HG03558 (cell line): ENCODE data around the gene PRRX2.

Experiments used
- ATAC-seq: cut with Tn5 transposase; IDR thresholded peaks from one replicate; pipeline ENCODE4 v1.9.1; 2021; ENCODE audit warnings: moderate number of reproducible peaks; ENCODE audit not compliant: unreplicated experiment; ENCODE audit errors: extremely low read depth

Gene PRRX2

DNA sequence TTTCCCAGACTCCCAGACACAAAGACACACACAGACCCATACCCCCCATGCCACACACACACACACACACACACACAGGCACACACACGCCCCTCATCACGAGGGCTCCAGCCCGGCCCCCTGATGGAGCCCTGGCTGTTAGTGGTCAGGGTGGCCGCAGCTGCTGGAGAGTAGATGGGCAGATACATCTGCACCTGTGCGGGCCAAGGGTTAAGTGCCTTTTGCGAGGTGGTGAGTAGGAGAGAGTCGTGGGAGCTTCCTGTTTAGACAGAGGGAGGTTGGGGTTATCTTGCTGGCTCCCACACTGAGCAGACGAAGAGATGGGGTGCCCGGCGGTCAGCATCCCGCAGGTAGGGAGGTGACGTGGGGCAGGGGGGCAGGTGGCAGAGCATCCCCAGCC is 8.2 kb downstream of the PRRX2 start:
- ATAC-seq, result no peak

DNA sequence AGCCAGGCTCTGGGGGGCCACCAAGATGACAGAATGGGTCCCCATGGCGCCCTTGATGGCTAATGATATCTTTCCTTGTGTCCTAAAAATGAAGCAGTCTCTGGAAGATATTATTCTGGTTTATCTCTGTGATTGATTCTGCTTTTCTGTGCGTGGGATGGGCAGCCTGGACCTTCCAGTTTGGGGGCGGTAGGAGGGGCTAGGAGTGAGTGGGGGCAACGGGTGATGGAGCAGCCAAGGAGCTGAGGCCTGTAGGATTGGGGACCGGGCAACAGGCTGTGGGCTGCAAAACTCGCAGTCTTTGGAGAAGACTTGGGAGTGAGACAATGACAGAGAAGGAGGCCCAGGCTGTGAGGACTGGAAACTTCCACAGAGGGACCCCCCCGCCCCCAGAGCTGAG is 8.8 kb downstream of the PRRX2 start:
- no peak for ATAC-seq

DNA sequence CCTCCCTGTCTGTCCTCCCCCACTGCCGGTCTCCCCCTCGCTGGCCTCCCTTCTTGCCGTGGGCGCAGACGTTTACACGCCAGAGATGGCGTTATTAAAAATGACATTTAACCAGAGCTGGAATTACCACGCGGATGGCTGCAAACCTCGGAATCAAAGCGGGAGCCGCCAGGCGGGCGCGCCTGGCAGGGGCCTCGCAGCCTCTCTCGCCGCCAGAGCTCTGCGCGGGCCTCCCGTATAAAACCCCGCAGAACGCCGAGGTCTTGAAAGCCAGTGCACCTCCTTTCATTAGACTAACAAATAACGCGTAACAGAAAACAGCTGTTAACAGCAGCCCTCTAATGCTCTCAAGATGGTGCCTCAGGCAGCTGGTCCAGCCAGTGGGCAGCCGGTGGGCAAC is 10.2 kb downstream of the PRRX2 start:
- ATAC-seq, result no peak

DNA sequence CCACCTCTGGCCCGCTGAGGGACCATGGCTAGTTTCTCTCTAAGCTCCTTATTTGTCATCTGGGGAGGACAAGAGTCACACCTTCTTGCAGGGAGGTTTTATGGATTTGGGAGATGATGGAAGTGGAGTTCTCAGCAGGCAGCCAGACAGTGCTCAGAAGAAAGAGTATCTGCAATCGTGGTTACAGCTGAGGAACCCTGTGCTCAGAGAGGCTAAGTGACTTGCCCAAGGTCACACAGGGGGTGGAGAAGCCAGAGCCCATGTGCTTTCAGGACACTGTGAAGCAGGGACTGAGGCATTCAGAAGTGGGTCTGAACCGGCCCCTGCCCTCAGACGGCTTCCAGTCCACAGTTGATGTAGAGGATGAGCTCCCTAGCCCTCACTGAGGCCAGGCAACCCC is 10.8 kb downstream of the PRRX2 start:
- ATAC-seq, result no peak

DNA sequence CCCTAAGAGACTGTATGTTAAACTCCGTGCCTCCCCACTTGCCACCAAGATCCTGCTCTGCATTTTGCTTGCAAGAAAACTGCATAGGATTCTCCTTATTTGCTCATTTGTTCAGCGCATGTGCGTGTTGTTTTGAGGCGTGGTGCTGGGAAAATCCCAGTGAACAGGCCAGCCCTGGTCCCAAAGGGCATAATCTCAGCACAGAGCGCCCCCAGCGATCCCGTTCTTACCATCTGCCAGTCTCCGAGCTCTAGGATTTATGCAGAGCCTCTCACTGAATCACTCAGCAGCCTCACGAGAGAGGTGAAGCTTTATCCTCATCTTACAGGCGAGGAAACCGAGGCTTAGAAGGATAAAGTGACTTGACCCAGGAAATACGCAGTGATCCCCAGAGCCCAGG is 11.5 kb downstream of the PRRX2 start:
- no peak for ATAC-seq

DNA sequence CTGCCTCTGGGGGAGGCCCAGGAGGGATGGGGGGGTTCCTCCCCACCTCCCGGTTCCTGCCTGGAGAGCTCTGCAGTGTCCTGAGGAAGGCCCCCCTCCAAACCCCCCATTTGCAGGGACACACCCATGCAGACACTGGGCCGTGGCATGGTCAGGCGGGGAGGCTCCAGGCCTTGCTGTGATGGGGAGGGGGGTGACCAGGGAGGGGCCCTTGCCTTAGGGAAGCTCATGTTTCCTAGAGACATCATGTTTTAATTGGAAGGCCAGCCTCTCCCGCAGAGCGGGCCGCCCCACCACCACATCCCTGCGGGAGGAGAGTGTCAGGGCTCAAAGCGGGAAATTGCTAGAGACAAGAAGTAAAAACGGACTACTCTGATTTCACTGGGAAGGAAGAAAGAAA is 12.0 kb downstream of the PRRX2 start:
- ATAC-seq, result no peak

DNA sequence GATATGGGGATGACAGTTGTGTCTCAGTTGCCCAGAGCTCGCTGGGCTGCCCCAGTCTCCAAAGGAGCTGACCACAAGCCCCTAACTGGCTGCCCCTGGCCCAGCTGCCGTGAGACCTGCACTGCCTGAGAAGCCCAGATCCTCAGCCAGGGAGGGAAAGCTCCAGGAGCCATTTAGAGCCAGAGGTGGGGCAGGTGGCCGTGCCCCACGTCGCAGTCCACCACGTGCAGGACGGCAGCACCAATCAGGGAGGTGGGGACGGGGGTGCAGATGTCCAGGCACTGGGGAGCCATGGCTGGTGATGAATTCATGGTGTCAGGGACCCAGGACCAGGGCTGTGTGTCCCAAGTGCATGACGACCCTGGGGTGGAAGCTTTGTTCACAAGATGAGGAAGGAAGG is 13.4 kb downstream of the PRRX2 start:
- ATAC-seq, result no peak

DNA sequence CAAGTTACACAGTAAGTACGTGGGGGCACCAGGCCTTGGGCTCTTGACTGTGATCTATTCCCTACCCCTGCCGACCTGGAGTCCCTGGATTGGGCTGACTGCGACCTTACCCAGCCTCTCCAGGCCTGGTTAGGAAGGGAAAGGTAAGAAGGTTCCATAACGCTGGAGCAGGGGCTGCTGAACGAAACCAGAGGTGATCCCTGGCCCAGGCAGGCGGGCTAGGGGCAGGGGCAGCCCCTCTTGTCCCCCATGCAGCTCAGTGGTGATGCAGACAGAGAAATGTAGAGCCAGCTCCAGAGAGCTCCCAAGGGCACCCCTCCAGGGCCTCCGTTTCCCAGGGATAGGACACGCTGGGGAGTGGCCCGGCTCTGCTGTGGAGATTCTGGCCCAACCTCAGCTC is 14.1 kb downstream of the PRRX2 start:
- no peak for ATAC-seq

DNA sequence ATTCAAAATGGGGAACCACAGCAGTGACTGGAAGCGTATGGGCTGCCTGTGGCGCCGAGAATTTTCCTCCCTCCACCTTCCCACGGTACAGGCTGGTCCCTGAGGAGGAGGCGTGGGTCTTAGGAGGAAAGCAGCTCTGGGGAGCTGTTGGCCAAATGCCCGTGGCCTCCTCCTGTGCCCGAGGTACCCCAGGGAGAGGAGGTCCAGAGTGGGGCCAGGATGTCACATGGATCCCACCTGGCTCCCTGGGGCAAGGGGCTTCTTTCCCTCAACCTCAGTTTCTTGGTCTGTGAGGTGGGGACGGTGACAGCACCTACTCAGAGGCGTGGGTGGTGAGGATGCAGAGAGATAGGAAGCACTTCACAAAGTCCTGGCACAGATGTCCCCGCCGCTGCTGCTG is 16.5 kb downstream of the PRRX2 start:
- ATAC-seq, result no peak

DNA sequence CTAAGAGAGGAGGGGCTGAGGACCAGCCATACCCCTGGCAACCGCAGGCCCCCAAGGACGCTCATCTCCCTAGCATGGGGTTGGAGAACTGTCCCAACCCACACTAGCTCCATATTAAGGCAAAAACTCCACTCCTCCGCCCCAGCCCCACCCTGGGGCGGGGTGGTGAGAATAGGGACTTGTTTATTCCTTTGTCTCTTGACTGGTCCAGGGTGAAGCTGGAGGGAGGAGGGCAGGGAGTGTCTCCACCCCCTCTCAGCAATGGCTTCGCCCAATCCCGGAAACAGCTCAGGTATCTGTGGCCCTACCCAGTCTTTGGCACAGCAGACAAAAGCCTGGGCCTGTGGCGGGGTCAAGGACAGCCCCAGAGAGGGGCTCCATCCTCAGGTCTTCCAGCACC is 16.9 kb downstream of the PRRX2 start:
- no peak for ATAC-seq

DNA sequence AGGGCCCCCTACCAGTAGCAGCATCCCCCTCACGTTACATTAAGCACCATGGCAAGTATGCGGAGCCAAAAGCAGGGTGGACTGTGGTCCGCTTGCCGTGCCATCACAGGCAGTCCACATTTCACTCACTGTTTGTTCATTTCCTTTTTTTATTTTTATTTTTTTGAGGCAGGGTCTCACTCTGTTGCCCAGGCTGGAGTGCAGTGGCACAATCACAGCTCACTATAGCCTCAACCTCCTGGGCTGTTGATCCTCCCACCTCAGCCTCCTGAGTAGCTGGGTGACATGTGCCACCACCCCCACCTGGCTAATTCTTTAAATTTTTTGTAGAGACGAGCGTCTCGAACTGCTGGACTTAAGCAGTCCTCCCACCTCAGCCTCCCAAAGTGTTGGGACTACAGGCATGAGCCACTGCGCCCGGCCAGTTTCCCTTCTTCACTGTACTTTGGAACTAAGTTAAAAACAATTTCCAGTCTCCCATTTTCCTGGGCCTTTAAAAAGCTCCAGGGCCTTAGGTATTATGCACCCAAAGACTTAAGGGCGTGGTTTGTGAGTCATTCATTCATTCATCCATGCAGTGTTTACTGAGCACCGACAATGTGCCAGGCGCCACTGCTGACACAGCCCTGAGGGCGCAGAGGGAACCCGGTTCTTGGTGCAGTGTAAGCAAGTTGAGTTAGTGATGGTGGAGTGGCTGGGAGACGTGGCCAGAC is 19.9 kb downstream of the PRRX2 start:
- ATAC-seq, result no peak

DNA sequence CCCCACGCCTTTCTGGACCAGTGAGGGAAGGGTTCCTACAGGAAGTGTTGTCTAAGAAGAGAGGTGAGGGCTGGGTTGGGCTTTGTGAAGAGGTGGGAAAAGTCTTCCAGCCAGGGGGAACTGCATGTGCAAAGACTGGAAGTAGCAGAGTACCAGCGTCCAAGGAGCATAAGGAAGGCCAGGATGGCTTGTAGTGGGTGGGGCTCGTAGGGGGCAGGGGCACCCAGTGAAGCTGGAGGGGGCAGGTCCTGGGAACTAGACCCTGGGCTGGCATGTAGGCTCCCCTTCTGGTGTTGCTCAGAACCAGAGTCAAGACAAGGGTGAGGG is 20.4 kb downstream of the PRRX2 start:
- ATAC-seq, result no peak

DNA sequence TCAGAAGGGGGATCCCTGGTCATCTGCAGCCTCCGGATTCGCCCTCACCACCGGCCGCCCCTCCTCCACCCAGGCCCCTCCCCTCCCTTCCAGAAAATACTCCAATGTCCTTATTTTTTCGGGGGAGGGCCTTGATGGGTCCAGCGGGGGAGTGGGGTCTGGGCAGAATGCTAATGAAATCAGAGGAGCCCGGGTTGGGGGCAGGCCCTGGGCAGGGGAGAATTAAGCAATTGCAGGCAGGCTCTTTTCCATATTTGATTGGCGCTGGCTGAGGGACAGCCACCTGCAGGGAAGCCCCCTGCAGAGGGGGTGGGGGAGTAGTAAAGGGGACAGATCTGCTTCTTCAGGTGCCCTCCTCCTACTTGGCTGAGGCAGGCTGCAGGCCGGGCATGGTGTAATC is 21.3 kb downstream of the PRRX2 start:
- no peak for ATAC-seq

DNA sequence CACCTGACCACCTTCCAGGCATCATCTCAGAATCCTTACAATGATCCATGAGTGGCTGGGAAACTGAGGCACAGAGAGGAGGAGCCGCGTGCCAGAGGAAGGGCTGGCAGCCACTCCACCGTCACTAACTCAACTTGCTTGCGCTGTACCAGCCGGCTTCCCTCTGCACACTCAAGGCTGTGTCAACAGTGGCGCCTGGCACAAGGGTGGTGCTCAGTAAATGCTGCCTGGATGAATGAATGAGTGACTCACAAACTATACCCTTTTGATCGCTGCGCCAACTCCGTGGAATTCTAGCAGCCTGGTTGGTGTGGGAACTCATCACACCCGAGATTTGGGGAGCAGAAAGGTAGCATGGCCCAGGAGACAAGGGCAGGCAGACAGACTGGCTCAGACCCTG is 21.9 kb downstream of the PRRX2 start:
- ATAC-seq, result no peak

DNA sequence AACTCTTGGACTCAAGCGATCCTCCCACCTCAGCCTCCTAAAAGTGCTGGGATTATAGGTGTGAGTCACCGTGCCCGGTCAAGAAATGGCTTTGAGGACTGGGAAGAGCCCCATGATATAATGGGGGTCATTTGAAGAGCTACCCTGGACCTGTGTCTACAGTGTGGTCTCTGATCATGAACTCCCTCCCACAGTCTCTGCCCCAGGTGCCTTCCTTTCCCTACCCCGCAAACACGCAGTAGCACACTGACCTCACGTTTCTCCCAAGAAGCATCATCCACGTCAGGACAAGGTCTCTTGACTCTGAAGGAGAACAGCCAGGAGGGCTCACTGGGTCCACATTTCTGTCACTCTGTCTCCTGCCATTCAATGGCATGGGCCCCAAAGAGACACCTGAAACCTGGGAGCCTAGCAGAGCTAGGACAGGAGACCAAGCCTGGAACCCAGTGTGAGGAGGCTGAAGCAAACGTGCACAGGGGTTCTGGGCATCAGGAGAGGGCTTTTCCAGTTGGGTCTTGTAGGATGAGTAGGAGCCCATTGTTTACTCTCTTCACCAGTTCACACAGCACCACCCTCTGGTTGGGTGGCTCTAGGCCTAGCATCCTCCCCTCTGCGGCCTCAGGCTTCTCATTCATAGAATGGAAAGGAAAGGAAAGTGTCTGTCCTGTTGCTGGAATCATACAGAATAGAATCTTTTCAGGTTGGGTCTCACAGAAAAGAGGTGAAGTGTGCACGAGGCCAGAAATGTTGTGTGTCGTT is 23.0 kb downstream of the PRRX2 start:
- no peak for ATAC-seq

DNA sequence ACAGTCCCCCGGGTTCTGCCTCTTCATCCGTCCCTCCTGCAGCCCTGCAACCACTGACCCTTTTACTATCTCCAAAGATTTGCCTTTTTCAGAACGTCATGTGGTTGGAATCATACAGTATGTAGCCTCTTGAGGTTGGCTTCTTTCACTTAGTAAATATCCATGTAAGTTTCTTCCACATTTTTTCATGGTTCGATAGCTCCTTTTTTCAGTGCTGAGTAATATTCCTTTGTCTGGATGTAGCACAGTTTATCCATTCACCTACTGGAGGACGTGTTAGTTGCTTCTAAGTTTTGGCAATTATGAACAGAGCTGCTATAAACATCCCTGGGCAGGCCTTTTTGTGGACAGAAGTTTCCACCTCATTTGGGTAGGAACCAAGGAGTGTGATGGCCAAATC is 27.1 kb downstream of the PRRX2 start:
- ATAC-seq, result no peak

DNA sequence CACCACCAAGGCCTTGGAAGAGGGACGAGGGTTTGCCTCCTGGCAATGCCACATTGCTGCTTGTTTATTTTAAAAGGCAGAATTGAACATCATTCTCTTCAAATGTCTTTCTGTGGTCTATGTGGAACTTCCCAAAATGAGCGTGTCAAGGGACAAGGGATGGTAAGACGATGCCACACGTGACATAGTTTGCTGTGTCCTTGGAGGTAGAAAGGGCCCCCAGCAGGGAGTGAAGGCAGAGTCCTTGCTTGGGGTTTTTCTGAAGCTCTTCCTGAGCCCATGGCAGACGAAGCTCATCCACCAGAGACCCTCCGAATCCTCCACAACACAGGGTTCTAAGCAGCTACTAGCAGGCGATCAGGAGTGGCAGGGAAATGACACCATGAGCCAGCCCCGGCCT is 28.3 kb downstream of the PRRX2 start:
- ATAC-seq, result no peak

DNA sequence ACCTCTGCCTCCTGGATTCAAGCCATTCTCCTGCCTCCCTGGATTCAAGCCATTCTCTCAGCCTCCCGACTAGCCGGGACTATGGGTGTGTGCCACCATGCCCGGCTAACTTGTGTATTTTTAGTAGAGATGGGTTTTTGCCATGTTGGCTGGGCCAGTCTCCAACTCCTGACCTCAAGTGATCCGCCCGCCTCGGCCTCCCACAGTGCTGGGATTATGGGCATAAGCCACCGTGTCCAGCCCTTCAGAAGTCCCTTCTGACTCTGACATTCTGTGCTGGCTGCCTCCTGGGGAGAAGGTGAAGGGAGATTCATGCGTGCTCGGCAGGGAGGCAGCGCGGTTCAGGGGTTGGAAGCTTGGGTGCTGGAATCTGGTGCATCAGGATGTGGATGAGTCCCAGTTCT is 28.8 kb downstream of the PRRX2 start:
- no peak for ATAC-seq

DNA sequence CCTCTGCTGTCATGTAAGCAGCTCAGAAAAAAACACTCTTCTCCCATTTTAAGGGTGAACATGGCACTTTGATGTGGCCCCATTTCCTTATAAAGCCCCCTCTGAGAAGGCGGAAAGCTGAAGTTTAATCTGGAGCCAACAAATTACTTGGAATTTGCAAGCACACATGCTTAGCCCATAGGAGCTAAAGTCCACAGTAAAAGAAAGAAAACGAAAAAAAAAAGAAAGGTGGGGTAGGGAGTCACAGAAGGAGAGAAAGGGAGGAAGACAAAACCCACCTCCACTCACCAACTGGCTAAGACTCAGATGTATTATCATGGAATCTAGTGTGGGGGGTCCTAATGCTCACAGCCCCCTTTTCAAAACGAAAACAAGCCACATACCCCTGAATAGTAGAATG is 30.4 kb downstream of the PRRX2 start:
- ATAC-seq, result no peak

DNA sequence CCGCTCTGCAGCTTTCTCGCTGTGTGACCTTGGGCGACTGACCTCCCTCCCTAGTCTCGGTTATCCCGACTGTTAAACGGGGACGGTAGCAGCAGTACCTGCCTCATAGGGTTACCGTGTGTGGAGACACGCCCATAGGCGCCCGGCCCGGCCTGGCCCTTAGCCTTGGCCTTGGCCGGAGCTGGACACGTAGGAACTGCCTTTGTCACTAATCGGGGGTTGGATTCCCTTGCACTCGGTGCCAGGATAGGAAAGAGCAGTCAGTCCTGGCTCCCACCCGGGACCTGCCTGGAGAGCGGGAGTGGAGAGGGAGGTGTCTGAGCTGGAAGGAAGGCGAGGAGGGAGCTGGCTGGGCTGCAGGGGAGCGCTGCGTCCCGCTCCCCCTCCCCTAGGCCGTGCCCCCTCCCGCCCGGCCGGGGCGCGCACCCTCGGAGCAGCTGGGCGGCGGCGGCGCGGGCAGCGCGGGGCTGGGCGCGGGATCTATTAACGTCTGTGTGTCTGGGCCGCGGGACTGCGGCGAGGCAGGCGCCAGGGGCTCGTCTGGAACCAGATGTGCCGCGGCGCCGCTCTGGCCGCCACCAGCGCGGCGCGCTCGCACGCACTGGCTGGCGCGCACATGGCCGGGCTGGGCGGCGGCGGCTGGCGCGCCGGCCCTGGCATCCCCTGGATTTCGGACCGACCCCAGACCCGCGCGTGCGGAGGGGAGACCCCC is 31.7 kb downstream of the PRRX2 start:
- no peak for ATAC-seq

DNA sequence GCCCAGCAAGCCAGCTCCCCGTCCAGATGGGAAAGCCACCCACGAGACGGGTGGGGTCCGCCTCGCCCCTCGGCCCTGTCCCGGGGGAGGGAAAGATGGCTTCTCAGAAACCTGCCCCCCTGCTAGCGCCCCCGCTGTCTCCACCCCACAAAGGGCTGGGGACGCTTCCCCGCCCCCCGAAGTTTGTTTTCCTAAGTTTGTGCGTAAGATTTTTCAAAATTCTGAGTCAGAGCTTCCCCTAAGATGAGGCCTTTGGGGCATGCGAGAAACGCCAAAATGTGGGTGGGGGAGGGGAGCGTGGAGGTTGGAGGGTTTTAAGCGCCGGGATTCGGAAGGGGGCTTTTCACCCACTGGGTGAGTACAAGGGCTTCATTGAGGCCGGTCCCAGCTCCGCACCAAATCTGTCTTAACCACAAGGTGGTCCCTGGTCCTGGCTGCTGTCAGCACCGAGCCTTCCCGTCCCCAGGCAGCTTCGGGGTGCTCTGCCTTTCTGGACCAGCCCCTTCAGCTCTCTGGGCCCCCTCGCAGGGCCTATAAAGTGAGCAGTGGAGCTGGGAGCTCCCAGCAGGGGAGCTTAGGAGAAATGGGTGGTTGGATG is 32.3 kb downstream of the PRRX2 start:
- ATAC-seq, result no peak
